GM18868 (cell line): ENCODE results near the gene INTU.
"Not testable (repeated sequence)": the region's sequence is repeated elsewhere in the genome, so short reads cannot be mapped to it uniquely, and the experiment has no call there.

Experiments
- ATAC-seq: cut with Tn5 transposase; IDR thresholded peaks from one replicate; pipeline ENCODE4 v1.9.1; 2021; ENCODE audit warnings: mild to moderate bottlenecking, moderate library complexity; ENCODE audit not compliant: unreplicated experiment

INTU gene

GRCh38 chr4:127632420-127633403, at the start of gene INTU:
Gene INTU, plus strand, starts transcription at chr4:127632957. Its CDS starts 78 bp downstream, at chr4:127633035.
- peak; percentile 100 for ATAC-seq

GRCh38 chr4:127586496-127586895, 46.3 kb upstream of the INTU start:
- not testable (repeated sequence) for ATAC-seq

GRCh38 chr4:127586922-127587571, 45.7 kb upstream of the INTU start:
- peak; percentile 100 for ATAC-seq

GRCh38 chr4:127589153-127589552, 43.6 kb upstream of the INTU start:
- ATAC-seq, result not testable (repeated sequence)

- ATAC-seq, result no peak
These were observed 34.1 kb upstream of the INTU start for GRCh38 chr4:127598656-127599055.

- no peak for ATAC-seq
These were observed 31.7 kb upstream of the INTU start for GRCh38 chr4:127601029-127601428.

- no peak for ATAC-seq
These were observed 27.6 kb upstream of the INTU start for GRCh38 chr4:127604949-127605709.

GRCh38 chr4:127606823-127607222, 25.9 kb upstream of the INTU start:
- ATAC-seq, result no peak

- ATAC-seq, result no peak
These were observed 23.3 kb upstream of the INTU start for GRCh38 chr4:127609484-127609883.

- no peak for ATAC-seq
These were observed 22.3 kb upstream of the INTU start for GRCh38 chr4:127610488-127610887.

- no peak for ATAC-seq
These were observed 15.9 kb upstream of the INTU start for GRCh38 chr4:127616898-127617297.

- no peak for ATAC-seq
These were observed 14.3 kb upstream of the INTU start for GRCh38 chr4:127618427-127618826.

- ATAC-seq, result no peak
These were observed 10.2 kb upstream of the INTU start for GRCh38 chr4:127622621-127622920.

- ATAC-seq, result peak; percentile 59
These were observed 9.6 kb upstream of the INTU start for GRCh38 chr4:127622921-127623796.

- ATAC-seq, result no peak
These were observed 9.0 kb upstream of the INTU start for GRCh38 chr4:127623797-127624083.

GRCh38 chr4:127624173-127624572, 8.6 kb upstream of the INTU start:
- ATAC-seq, result peak; percentile 58

- ATAC-seq, result no peak
These were observed 3.4 kb upstream of the INTU start for GRCh38 chr4:127629371-127629770.

GRCh38 chr4:127630152-127630551, 2.6 kb upstream of the INTU start:
- no peak for ATAC-seq

- no peak for ATAC-seq
These were observed 1.3 kb upstream of the INTU start for GRCh38 chr4:127631420-127631819.

- no peak for ATAC-seq
These were observed 1.4 kb downstream of the INTU start for GRCh38 chr4:127634181-127634580.

- ATAC-seq, result no peak
These were observed 8.8 kb downstream of the INTU start for GRCh38 chr4:127641524-127641923.
